Liver (tissue), 9 donors: ENCODE measurements around the gene CCDC86. TPM values are rescaled to one million over a fixed set of nuclear protein-coding genes. Genes with fewer than 3 reads are reported as not detected.

Source experiments
- DNase-seq: peaks from one replicate; pipeline ENCODE4 v3.0.0-alpha.2; 2017; ENCODE audit warnings: low spot score
- H3K27ac ChIP-seq, 2 donors: one replicate each; pipeline ENCODE4 v1.7.0; 2013; ENCODE audit warnings: inconsistent platforms in 2 of 2, low read length in 2 of 2, control low read depth in 1 of 2, low read depth in 1 of 2, mild to moderate bottlenecking in 1 of 2
- H3K27me3 ChIP-seq, 4 donors: one replicate each; pipeline versions ENCODE4 v1.6.1 to v1.7.0; 2013; ENCODE audit warnings: low read length in 3 of 4, inconsistent platforms in 1 of 4, mild to moderate bottlenecking in 1 of 4, moderate library complexity in 1 of 4; ENCODE audit not compliant: control insufficient read depth in 4 of 4, insufficient read depth in 4 of 4
- H3K36me3 ChIP-seq, 4 donors: one replicate each; pipeline versions ENCODE4 v1.6.1 to v1.7.0; 2013; ENCODE audit warnings: low read length in 3 of 4, mild to moderate bottlenecking in 3 of 4, low read depth in 1 of 4, moderate library complexity in 1 of 4; ENCODE audit not compliant: control insufficient read depth in 4 of 4, insufficient read depth in 3 of 4
- H3K4me1 ChIP-seq, 4 donors: one replicate each; pipeline versions ENCODE4 v1.6.1 to v1.7.0; 2013; ENCODE audit warnings: low read length in 3 of 4, mild to moderate bottlenecking in 3 of 4, moderate library complexity in 1 of 4; ENCODE audit not compliant: control insufficient read depth in 4 of 4, insufficient read depth in 4 of 4
- H3K4me3 ChIP-seq, 3 donors: one replicate each; pipeline versions ENCODE4 v1.6.1 to v1.7.0; 2013; ENCODE audit warnings: low read length in 3 of 3, control low read depth in 1 of 3, low read depth in 1 of 3, mild to moderate bottlenecking in 1 of 3
- H3K9ac ChIP-seq, 2 donors: one replicate each; pipeline ENCODE4 v1.7.0; 2013; ENCODE audit warnings: low read length in 2 of 2, mild to moderate bottlenecking in 2 of 2, moderate library complexity in 2 of 2, control low read depth in 1 of 2, low read depth in 1 of 2
- H3K9me3 ChIP-seq, 4 donors: one replicate each; pipeline versions ENCODE4 v1.6.1 to v1.7.0; 2013; ENCODE audit warnings: low read length in 3 of 4; ENCODE audit not compliant: control insufficient read depth in 4 of 4
- EGR1 ChIP-seq, 2 donors: IDR thresholded peaks; 2 replicates each; pipeline ENCODE4 v1.6.1; 2016 to 2018; ENCODE audit warnings: antibody characterized with exemption in 2 of 2, low read depth in 2 of 2
- FOXA1 ChIP-seq: IDR thresholded peaks from 2 replicates; pipeline ENCODE4 v1.6.1; 2016; ENCODE audit warnings: antibody characterized with exemption
- FOXA2 ChIP-seq: IDR thresholded peaks from 2 replicates; pipeline ENCODE4 v1.6.1; 2016; ENCODE audit warnings: antibody characterized with exemption
- GABPA ChIP-seq, 2 donors: IDR thresholded peaks in 1 of 2; conservative IDR thresholded peaks in 1 of 2; 2 replicates each; pipeline ENCODE4 v1.6.1; 2016; ENCODE audit warnings: antibody characterized with exemption in 2 of 2, mild to moderate bottlenecking in 1 of 2, moderate library complexity in 1 of 2
- NR2F2 ChIP-seq: IDR thresholded peaks from 2 replicates; pipeline ENCODE4 v1.6.1; 2016; ENCODE audit warnings: antibody characterized with exemption
- WGBS: extraction: QIAGEN DNeasy Blood & Tissue Kit; methylation state at CpG from one replicate; pipeline ENCODE4 v1.1.7; 2013; 5-methylcytosine and 5-hydroxymethylcytosine counted together
- polyA plus RNA-seq, 2 donors: library from polyadenylated mRNA; stranded (reverse) in 1 of 2; unstranded in 1 of 2; fragments of 200-250 nt in 1 of 2; fragments of >200 nt in 1 of 2; fragmentation: Nextera tagmentation in 1 of 2; extraction: Ambion mirVana in 1 of 2; gene quantifications; one replicate each; pipeline versions ENCODE4 v1.2.1 to v1.2.3, GENCODE V29; 2013 to 2015
- total RNA-seq, 2 donors: library from RNA; depleted of rRNA; stranded (reverse); fragments of >200 nt; gene quantifications; one replicate each; pipeline ENCODE4 v1.2.3, GENCODE V29; 2014
- TF ChIP-seq, protein P1 (sequence below): IDR thresholded peaks from 2 replicates; pipeline ENCODE4 v1.6.1; 2016; ENCODE audit warnings: antibody characterized with exemption
- TF ChIP-seq, protein P2 (sequence below): IDR thresholded peaks from 2 replicates; pipeline ENCODE4 v1.6.1; 2016; ENCODE audit warnings: antibody characterized with exemption
- TF ChIP-seq, protein P3 (sequence below): fragments of 150-350 bp; IDR thresholded peaks from 2 replicates; pipeline ENCODE4 v1.5.1; 2017; ENCODE audit warnings: improper control_type of control experiment, low read depth, low read length; ENCODE audit not compliant: missing input control
- TF ChIP-seq, protein P4 (sequence below): IDR thresholded peaks from 2 replicates; pipeline ENCODE4 v1.6.1; 2016; ENCODE audit warnings: antibody characterized with exemption
- TF ChIP-seq, protein P5 (sequence below): IDR thresholded peaks from 2 replicates; pipeline ENCODE4 v1.6.1; 2016; ENCODE audit warnings: antibody characterized with exemption, mild to moderate bottlenecking
- donor health status: healthy.
- donor health status: healthy.
- donor health status: healthy.
- donor health status: healthy.
- donor health status: healthy.

CCDC86 gene
- total and polyA plus RNA-seq, 4 donors = 5.0 to 9.4 (median 5.7) TPM

DNA sequence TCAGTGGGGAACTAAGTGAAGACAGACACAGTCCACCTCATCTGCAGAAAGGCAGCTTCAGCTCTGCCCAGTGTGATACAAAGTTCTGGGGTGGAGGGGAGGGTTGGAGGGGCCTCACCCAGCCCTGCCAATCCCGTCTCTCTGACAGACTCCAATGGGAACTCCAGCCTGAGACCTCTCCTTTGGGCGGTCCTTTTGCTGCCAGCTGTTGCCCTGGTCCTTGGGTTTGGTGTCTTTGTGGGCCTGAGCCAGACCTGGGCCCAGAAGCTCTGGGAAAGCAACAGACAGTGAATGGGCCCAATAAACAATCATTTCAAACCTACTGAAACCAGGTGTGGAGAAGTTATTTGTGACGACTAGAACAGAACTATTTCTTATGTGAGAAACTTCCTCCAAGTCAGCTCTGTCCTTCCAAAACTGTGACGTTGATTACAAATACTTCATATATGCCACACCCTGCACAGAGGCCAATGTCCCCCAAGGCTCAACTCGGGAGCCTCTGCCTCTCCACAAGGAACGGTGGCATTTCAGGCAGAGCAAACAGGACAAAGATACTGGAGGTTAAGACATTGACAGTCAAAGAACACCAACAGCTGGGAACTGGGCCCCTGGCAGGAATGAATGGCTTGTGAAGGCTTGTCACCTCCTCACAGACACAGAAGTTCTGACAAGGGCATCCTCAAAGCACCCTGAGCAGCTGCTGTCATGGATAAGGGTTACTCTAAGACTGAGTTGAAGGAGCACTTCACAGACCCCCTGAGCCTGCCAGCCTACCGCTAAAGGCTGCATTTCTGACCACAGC lies 33.7 kb downstream of the CCDC86 start:
- H3K27me3 ChIP-seq = no peaks in the 10 kb centered on the region
- H3K9ac ChIP-seq = no peak overlapping the region
- DNase-seq = no peak
- 85% methylated on average over 7 of the region's 7 CpGs for WGBS
- TF ChIP-seq FOXA2 (no peak), GABPA (IDR thresholded peaks at IDR 0.05 in 1 of 2, conservative IDR thresholded peaks at IDR 0.05 in 1 of 2) (no peak), EGR1 (IDR thresholded peaks at IDR 0.05; ENCODE audit: low read depth in 2 of 2) (no peak), FOXA1 (no peak), NR2F2 (no peak)
- TF ChIP-seq, protein P1, sequence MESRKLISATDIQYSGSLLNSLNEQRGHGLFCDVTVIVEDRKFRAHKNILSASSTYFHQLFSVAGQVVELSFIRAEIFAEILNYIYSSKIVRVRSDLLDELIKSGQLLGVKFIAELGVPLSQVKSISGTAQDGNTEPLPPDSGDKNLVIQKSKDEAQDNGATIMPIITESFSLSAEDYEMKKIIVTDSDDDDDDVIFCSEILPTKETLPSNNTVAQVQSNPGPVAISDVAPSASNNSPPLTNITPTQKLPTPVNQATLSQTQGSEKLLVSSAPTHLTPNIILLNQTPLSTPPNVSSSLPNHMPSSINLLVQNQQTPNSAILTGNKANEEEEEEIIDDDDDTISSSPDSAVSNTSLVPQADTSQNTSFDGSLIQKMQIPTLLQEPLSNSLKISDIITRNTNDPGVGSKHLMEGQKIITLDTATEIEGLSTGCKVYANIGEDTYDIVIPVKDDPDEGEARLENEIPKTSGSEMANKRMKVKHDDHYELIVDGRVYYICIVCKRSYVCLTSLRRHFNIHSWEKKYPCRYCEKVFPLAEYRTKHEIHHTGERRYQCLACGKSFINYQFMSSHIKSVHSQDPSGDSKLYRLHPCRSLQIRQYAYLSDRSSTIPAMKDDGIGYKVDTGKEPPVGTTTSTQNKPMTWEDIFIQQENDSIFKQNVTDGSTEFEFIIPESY = no peak
- TF ChIP-seq, protein P2, sequence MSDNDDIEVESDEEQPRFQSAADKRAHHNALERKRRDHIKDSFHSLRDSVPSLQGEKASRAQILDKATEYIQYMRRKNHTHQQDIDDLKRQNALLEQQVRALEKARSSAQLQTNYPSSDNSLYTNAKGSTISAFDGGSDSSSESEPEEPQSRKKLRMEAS = no peak
- TF ChIP-seq, protein P3, sequence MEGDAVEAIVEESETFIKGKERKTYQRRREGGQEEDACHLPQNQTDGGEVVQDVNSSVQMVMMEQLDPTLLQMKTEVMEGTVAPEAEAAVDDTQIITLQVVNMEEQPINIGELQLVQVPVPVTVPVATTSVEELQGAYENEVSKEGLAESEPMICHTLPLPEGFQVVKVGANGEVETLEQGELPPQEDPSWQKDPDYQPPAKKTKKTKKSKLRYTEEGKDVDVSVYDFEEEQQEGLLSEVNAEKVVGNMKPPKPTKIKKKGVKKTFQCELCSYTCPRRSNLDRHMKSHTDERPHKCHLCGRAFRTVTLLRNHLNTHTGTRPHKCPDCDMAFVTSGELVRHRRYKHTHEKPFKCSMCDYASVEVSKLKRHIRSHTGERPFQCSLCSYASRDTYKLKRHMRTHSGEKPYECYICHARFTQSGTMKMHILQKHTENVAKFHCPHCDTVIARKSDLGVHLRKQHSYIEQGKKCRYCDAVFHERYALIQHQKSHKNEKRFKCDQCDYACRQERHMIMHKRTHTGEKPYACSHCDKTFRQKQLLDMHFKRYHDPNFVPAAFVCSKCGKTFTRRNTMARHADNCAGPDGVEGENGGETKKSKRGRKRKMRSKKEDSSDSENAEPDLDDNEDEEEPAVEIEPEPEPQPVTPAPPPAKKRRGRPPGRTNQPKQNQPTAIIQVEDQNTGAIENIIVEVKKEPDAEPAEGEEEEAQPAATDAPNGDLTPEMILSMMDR = no peak
- TF ChIP-seq, protein P4, sequence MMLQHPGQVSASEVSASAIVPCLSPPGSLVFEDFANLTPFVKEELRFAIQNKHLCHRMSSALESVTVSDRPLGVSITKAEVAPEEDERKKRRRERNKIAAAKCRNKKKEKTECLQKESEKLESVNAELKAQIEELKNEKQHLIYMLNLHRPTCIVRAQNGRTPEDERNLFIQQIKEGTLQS = no peak
- TF ChIP-seq, protein P5, sequence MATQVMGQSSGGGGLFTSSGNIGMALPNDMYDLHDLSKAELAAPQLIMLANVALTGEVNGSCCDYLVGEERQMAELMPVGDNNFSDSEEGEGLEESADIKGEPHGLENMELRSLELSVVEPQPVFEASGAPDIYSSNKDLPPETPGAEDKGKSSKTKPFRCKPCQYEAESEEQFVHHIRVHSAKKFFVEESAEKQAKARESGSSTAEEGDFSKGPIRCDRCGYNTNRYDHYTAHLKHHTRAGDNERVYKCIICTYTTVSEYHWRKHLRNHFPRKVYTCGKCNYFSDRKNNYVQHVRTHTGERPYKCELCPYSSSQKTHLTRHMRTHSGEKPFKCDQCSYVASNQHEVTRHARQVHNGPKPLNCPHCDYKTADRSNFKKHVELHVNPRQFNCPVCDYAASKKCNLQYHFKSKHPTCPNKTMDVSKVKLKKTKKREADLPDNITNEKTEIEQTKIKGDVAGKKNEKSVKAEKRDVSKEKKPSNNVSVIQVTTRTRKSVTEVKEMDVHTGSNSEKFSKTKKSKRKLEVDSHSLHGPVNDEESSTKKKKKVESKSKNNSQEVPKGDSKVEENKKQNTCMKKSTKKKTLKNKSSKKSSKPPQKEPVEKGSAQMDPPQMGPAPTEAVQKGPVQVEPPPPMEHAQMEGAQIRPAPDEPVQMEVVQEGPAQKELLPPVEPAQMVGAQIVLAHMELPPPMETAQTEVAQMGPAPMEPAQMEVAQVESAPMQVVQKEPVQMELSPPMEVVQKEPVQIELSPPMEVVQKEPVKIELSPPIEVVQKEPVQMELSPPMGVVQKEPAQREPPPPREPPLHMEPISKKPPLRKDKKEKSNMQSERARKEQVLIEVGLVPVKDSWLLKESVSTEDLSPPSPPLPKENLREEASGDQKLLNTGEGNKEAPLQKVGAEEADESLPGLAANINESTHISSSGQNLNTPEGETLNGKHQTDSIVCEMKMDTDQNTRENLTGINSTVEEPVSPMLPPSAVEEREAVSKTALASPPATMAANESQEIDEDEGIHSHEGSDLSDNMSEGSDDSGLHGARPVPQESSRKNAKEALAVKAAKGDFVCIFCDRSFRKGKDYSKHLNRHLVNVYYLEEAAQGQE = no peak
- peaks cover 0 to 8% (median 4%) of the 10 kb centered on the region in 4 donors for H3K4me1 ChIP-seq
- no peak overlapping the region for H3K27ac ChIP-seq
- no peak overlapping the region for H3K4me3 ChIP-seq
- peaks cover 2 to 16% (median 12%) of the 10 kb centered on the region in 4 donors for H3K36me3 ChIP-seq
- H3K9me3 ChIP-seq = no peaks in the 10 kb centered on the region

DNA sequence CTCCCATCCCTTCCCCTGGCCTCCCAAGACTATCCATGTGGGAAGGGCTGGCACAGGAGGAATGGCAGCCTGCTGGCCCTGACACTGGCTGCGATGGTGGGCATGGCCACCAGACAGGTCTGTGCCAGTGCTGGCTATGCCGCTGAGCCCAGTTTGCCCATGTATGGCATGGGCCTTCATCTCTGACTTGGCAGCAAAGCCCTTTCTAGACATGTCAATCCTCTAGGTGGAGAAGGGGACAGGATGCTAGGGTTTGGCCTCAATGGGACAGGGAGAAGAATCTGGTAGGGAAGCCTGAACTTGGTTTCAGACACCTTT lies 34.2 kb downstream of the CCDC86 start:
- H3K4me3 ChIP-seq = no peak overlapping the region
- H3K27ac ChIP-seq = no peak overlapping the region
- H3K9ac ChIP-seq = no peak overlapping the region
- H3K36me3 ChIP-seq = peaks cover 2 to 22% (median 17%) of the 10 kb centered on the region in 4 donors
- no peak for TF ChIP-seq GABPA (IDR thresholded peaks at IDR 0.05 in 1 of 2, conservative IDR thresholded peaks at IDR 0.05 in 1 of 2)
- no peaks in the 10 kb centered on the region for H3K27me3 ChIP-seq
- WGBS = 95% methylated on average over 2 of the region's 2 CpGs
- no peak for DNase-seq
- peaks cover 0 to 8% (median 4%) of the 10 kb centered on the region in 4 donors for H3K4me1 ChIP-seq
- H3K9me3 ChIP-seq = no peaks in the 10 kb centered on the region
